GM06990 (cell line): ENCODE measurements around the gene LMO3.

Experiments used
- DNase-seq: peaks from one replicate; pipeline ENCODE4 v3.0.0-alpha.2; 2011; ENCODE audit not compliant: insufficient read length; ENCODE audit errors: extremely low read depth
- H3K27me3 ChIP-seq: replicated peaks from 2 replicates; pipeline ENCODE4 v1.6.0; 2011; ENCODE audit warnings: low read length; ENCODE audit not compliant: control insufficient read depth, insufficient read depth
- H3K36me3 ChIP-seq: 2 replicates; pipeline ENCODE4 v1.5.1; 2011; ENCODE audit warnings: low read length; ENCODE audit not compliant: control insufficient read depth, insufficient read depth
- H3K4me3 ChIP-seq: replicated peaks from 2 replicates; pipeline ENCODE4 v1.5.1; 2011; ENCODE audit warnings: low read depth, mild to moderate bottlenecking, control low read depth, low read length
- CTCF ChIP-seq: IDR thresholded peaks from 2 replicates; pipeline ENCODE4 v1.5.1; 2011; ENCODE audit warnings: low read length, control low read depth, mild to moderate bottlenecking, inconsistent platforms; ENCODE audit not compliant: insufficient read depth, poor library complexity, severe bottlenecking

The LMO3 gene

GRCh38 chr12:16599081-16599480 is 6.9 kb downstream of the LMO3 start:
- no peak overlapping the region for H3K4me3 ChIP-seq
- H3K36me3 ChIP-seq = no peaks in the 10 kb centered on the region
- no peak for TF ChIP-seq CTCF
- DNase-seq = no peak
- H3K27me3 ChIP-seq = no peaks in the 10 kb centered on the region

- Histone ChIP-seq H3K4me3 (no peak overlapping the region), H3K36me3 (no peaks in the 10 kb centered on the region), H3K27me3 (no peaks in the 10 kb centered on the region)
- DNase-seq = no peak
- no peak for TF ChIP-seq CTCF
Measured at GRCh38 chr12:16594797-16595196, 11.2 kb downstream of the LMO3 start.

- H3K27me3 ChIP-seq = no peaks in the 10 kb centered on the region
Measured at GRCh38 chr12:16593546-16593945, 12.4 kb downstream of the LMO3 start.

GRCh38 chr12:16590645-16591044 is 15.3 kb downstream of the LMO3 start:
- no peak for TF ChIP-seq CTCF
- no peaks in the 10 kb centered on the region for H3K36me3 ChIP-seq
- H3K4me3 ChIP-seq = no peak overlapping the region
- no peaks in the 10 kb centered on the region for H3K27me3 ChIP-seq
- no peak for DNase-seq

More at GRCh38 chr12:16593546-16593945, 12.4 kb downstream of the LMO3 start:
- Histone ChIP-seq H3K4me3 (no peak overlapping the region), H3K36me3 (no peaks in the 10 kb centered on the region)
- no peak for DNase-seq
- TF ChIP-seq CTCF = no peak

- no peak for TF ChIP-seq CTCF
Measured at GRCh38 chr12:16588812-16589211, 17.1 kb downstream of the LMO3 start.

GRCh38 chr12:16587514-16587913 is 18.4 kb downstream of the LMO3 start:
- TF ChIP-seq CTCF = no peak
- Histone ChIP-seq H3K36me3 (no peaks in the 10 kb centered on the region), H3K4me3 (no peak overlapping the region), H3K27me3 (no peaks in the 10 kb centered on the region)
- no peak for DNase-seq

More at GRCh38 chr12:16588812-16589211, 17.1 kb downstream of the LMO3 start:
- DNase-seq = no peak
- Histone ChIP-seq H3K4me3 (no peak overlapping the region), H3K36me3 (no peaks in the 10 kb centered on the region), H3K27me3 (no peaks in the 10 kb centered on the region)
